Fibroblast of skin of left quadriceps (primary cell): Measurements from ENCODE around the gene IQSEC2.
A peak's percentile ranks its signal among the peaks of the same experiment; 100 is the strongest.

Experiments used
- DNase-seq, 2 experiments: peaks; one replicate each; pipeline ENCODE4 v3.0.0-alpha.2; 2013; ENCODE audit warnings: low read depth in 2 of 2

Gene IQSEC2

GRCh38 chrX:53268173-53268572, 13.2 kb downstream of the IQSEC2 start:
- DNase-seq: no peak

DNA sequence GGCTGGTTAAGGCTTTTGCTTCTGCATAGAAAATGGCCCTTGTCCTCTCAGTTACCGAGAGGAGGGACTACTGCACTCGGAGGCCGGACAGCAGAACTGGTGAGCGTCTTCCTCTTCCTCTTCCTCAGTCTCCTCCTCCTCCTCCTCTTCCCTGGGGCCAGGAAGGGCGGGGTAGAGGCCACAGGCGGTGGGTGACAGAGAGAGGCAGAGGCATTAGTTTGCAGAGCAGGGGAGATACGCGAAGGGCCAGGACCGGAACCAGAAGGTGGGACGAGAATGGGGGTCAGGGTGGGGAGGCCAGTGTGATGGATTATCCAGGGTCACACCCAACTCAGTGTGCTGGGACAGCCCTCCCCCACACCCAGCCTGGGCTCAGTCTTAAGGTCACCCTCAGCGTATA, 14.5 kb downstream of the IQSEC2 start:
- no peak for DNase-seq

- DNase-seq: peak; percentile 57 to 58
Observed at GRCh38 chrX:53265771-53266574, 15.4 kb downstream of the IQSEC2 start.

GRCh38 chrX:53263597-53264094, 17.7 kb downstream of the IQSEC2 start:
- no peak for DNase-seq

GRCh38 chrX:53262918-53263394, 18.4 kb downstream of the IQSEC2 start:
- DNase-seq: no peak

DNA sequence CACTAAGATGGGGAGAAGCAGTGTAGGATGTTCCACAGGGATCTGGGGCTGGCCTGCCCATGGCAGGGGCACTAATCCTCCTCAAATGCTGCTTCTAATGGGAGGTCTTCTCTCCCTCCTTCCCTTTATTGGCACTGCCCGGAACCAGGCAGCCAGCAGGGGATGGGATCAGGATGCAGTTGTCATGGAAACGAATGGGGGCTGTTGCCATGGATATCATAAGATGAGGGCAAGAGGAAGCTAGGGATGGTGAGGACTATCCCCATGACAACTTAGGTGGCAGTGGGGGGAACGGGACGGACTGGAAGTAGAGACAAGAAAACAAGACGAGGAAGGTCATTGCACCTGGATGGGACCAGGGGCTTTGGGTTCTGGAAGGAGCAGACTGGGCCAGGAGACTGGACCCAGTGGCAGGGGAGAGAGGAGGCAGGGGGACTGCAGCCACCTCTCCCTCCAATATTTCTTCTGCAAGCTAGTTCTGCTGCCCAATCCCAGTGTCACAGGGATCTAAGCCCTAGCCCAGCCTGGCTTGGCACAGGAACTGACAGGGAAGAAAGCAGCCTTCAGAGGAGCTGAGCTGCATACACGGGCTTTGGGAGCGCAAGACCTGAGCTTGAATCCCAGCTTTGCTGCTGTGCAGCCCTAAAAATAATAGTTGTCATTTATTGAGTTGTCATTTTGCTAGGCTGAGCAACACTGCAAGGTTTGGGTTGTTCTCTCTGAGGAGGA, 19.0 kb downstream of the IQSEC2 start:
- no peak for DNase-seq

- no peak for DNase-seq
Observed at GRCh38 chrX:53261355-53261972, 19.9 kb downstream of the IQSEC2 start.

DNA sequence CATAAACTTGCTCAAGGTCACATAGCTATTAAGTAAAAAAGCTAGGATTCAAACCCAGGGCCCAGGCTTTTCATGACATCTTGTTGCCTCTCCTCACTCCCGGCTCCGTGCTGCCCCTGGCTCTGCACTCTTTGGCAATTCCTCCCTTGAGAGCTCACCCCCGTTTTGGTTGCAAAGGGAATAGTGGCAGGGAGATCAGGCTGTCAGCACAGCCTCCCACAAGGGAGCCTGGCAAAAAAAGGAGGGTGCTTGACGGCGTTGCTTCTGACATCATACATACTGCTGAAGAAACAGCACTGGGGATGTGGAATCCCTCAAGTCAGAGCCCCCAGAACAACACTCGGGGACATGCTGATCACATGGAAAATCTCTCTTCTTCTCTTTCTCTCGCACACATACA, 20.5 kb downstream of the IQSEC2 start:
- no peak for DNase-seq

DNA sequence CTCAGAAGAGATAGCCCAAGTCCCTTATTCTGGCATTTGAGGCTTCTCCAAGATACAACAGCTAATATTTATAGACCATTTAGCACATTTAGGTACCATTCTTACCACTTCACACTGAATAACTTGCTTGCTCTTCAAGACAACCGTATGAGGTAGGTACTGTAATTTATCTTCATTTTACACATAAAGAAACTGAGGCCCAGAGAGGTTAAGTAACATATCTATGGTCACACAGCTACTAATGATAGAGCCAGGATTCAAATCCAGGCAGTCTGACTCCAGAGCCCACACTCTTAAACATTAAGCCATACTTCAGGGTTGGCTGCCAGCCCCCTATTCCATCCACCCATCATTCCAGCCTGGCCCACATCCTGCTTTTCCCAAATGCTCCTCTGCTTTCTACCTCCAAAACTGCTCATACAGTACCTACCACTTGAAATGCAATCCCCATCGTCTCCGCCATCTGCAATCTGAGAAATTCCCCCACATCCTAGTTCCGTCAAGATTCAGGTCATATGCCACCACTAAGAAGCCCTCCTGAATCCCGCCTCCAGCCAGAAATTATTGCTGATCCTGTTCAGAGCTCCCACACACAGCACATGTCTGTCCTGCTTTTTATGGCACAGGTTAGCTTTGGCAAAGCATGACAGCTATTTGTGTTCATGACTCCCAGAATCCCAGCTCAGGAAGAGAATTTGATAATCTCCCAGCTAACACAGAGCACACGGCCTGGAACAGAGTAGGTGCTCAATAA, 23.5 kb downstream of the IQSEC2 start:
- no peak for DNase-seq

- DNase-seq: no peak
Observed at GRCh38 chrX:53257166-53257565, 24.2 kb downstream of the IQSEC2 start.

DNA sequence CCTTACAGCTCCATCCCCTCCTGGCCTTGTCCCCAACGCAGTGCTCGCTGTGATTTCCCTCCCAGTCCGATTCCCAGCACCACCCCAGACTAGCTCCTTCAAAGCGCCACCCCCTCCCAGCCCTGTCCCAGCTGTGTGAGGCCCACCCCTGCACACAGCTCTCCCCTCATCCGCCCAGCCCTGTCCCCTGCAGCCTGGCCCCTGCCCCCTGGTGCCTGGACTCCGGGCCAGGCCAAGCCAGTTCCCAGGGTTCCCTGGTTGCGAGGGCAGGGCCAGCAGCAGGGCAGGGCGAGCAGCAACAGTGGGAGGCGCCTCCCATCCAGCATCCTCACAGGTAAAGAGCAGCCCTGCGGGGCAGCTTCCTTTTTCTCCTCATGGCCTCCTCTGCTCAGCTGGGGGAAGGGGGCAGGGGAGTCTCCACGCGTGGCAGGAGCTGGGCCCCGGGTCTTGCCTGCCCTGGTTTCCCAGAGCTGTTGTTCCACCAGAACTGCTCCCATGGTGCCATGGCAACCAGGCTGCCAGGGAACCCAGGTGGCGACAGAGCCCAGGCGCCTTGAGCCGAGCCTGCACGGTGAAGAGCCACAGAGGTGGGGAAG, 24.8 kb downstream of the IQSEC2 start:
- no peak for DNase-seq

DNA sequence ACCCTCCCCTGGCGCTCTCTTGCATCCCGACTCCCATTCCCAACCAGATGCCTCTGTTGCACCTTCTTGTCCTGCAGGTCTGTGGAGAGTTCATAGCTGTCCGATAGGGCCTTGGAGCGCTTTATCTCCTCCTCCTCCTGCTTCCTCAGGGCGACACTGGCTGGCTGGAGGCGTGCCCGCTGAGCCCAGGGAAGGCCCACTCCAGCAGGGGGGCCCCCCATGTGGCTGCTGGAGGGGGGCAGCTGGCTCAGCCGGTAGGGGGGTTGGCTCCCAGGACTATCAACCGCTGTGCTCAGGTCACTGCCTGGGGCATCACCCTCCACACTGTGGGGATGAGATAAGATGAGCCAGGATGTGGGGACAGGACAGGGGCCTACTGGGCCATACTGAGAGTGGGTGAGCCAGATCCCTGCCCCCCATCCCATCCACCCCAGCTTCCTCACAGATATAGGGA, 25.6 kb downstream of the IQSEC2 start:
- DNase-seq: no peak

GRCh38 chrX:53254570-53255461, 26.6 kb downstream of the IQSEC2 start:
- DNase-seq: no peak

DNA sequence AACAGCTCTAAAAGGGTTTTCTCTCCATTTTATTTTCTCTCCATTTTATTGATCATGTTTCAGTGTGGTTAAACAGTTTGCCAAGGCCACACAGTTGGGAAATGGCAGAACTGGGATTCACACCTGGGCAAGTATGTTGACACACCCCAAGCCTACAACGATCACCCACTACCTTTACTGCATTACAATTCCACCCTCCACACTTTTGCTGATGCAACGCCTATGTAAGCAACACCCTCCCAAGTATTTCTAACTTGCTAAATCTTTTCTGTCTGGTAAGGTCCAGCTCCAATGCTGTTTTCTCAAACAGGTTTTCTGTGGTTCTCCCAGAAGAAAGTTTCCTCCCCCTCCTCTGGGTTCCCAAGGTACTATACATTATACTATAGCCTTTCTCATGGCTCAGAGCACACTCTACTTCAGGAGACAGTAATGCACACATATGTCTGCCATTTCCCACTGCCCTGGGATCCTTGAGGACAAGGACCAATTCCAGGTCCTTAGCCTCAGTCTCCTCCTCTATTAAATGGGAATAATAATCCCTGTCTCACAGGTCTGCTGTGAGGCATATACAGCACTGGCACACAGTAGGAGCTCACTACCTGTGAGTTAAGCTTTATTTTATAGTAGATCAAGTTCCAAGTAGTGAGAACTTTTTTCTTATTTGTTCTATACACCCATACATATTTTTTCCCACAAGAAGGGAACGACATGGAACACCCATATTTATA, 27.9 kb downstream of the IQSEC2 start:
- DNase-seq: no peak

DNA sequence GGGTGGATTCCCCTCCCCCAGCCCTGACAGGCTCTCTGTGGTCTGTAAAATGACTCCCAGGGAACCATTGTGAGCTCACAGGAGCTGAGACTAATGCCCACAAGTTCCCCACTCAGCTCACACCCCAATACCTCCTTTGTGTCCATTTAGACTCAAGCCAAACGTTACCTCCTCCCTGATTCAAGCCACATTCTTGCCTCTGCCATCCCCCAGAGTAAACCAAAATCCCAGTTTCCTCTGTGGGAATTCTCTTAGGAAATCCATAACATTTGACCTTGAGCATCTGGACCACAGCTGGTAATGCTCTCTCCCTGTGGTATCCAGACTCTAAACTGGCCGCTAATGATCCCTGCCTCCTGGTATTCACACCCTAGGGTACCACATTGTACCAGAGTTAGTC, 30.1 kb downstream of the IQSEC2 start:
- DNase-seq: peak in 1 of 2 experiments; percentile 10

DNA sequence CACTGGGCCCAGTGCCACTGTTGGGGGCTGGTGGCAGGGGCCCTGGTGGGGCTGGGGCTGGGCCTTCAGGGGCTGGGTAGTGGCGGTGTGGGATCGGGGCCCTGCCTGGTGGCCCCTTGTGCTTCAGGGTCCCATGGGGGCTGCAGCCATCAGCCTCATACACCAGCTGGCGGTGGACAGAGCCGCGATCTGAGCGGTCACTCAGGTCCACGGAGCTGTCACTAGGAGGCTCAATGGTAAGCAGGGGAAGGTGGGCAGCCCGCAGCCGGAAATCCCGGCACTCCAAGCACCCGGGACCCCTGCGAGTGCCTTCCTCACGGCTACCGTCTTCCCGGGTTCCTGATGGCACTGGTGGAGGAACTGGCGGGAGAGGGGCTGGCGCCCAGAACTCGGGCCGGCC, 30.8 kb downstream of the IQSEC2 start:
- DNase-seq: no peak

GRCh38 chrX:53249408-53250042, 31.9 kb downstream of the IQSEC2 start:
- DNase-seq: no peak

GRCh38 chrX:53247928-53248327, 33.5 kb downstream of the IQSEC2 start:
- no peak for DNase-seq

DNA sequence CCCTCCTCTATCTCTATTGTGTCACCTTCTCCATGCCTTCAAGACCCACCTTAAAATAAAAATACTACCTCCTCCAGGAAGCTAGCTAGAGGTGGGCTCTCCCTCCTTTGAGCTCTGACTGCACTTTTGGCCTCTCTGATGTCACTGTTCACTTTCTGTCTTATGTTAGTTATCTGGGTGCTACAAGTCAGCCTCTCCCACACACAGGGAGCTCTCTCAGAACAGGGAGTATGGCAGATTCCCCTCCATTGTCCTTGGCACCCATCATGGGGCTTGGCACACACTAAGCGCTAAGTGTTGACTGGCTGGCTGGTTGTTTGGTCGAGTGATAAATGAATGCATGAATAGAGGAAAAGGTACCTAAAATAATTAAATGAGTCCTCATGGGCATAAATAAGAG, 35.2 kb downstream of the IQSEC2 start:
- DNase-seq: no peak
